GM12801 (cell line): ENCODE measurements around the gene HPSE2.

Experiments used
- CTCF ChIP-seq: IDR thresholded peaks from one replicate; pipeline ENCODE4 v1.5.1; 2011; ENCODE audit warnings: control low read depth; ENCODE audit not compliant: insufficient read length; ENCODE audit errors: extremely low read depth

The HPSE2 gene

GRCh38 chr10:98563811-98564210, 671.8 kb downstream of the HPSE2 start:
- no peak for TF ChIP-seq CTCF

GRCh38 chr10:98560565-98560964, 675.1 kb downstream of the HPSE2 start:
- TF ChIP-seq CTCF: no peak

GRCh38 chr10:98556061-98556460, 679.6 kb downstream of the HPSE2 start:
- TF ChIP-seq CTCF: no peak

- no peak for TF ChIP-seq CTCF
Measured at GRCh38 chr10:98555021-98555619, 680.5 kb downstream of the HPSE2 start.

GRCh38 chr10:98539578-98539977, 696.1 kb downstream of the HPSE2 start:
- TF ChIP-seq CTCF: no peak

- TF ChIP-seq CTCF: no peak
Measured at GRCh38 chr10:98538472-98538871, 697.2 kb downstream of the HPSE2 start.

- TF ChIP-seq CTCF: no peak
Measured at GRCh38 chr10:98536551-98536950, 699.1 kb downstream of the HPSE2 start.
